Ascending aorta (tissue), 2 donors: Measurements from ENCODE around the gene HS1BP3. TPM values are rescaled to one million over a fixed set of nuclear protein-coding genes. Genes with fewer than 3 reads are reported as not detected.

Experiments used
- DNase-seq, 2 donors: peaks; one replicate each; pipeline ENCODE4 v3.0.0-alpha.2; 2019; ENCODE audit warnings: low spot score in 2 of 2
- H3K27ac ChIP-seq, 2 donors: fragments of 200-600 bp; sonication (generic); one replicate each; pipeline ENCODE4 v1.5.1; 2016 to 2017; ENCODE audit warnings: mild to moderate bottlenecking in 1 of 2
- H3K27me3 ChIP-seq: fragments of 200-600 bp; sonication (generic); one replicate; pipeline ENCODE4 v1.5.1; 2017
- H3K36me3 ChIP-seq, 2 donors: fragments of 200-600 bp; sonication (generic); one replicate each; pipeline ENCODE4 v1.5.1; 2016
- H3K4me1 ChIP-seq, 2 donors: fragments of 200-600 bp; sonication (generic); one replicate each; pipeline ENCODE4 v1.5.1; 2016 to 2017; ENCODE audit warnings: mild to moderate bottlenecking in 1 of 2
- H3K4me3 ChIP-seq, 2 donors: fragments of 200-600 bp; sonication (generic); one replicate each; pipeline ENCODE4 v1.5.1; 2016 to 2017; ENCODE audit warnings: mild to moderate bottlenecking in 1 of 2
- H3K9me3 ChIP-seq, 2 donors: fragments of 200-600 bp; sonication (generic); one replicate each; pipeline ENCODE4 v1.5.1; 2016
- intact Hi-C: fragments of 100-400 bp; cut with DNase I; formaldehyde crosslinking; loops from one replicate; pipeline ENCODE4 v1.15.1; 2023
- total RNA-seq: library from RNA; depleted of rRNA; stranded (reverse); fragments of >200 nt; gene quantifications from one replicate; pipeline ENCODE4 v1.1.0, GENCODE V29; 2016
- TF ChIP-seq, protein P1 (sequence below), 3 experiments: fragments of 200-600 bp in 2 of 3; fragments of 450-650 bp in 1 of 3; sonication (generic) in 2 of 3; IDR thresholded peaks; one replicate each; pipeline ENCODE4 v1.5.1; 2016 to 2019; ENCODE audit warnings: antibody characterized with exemption in 3 of 3, mild to moderate bottlenecking in 1 of 3, moderate library complexity in 1 of 3

Gene HS1BP3
- total RNA-seq, 1 donor from 2014 or later: 40.0 TPM

DNA sequence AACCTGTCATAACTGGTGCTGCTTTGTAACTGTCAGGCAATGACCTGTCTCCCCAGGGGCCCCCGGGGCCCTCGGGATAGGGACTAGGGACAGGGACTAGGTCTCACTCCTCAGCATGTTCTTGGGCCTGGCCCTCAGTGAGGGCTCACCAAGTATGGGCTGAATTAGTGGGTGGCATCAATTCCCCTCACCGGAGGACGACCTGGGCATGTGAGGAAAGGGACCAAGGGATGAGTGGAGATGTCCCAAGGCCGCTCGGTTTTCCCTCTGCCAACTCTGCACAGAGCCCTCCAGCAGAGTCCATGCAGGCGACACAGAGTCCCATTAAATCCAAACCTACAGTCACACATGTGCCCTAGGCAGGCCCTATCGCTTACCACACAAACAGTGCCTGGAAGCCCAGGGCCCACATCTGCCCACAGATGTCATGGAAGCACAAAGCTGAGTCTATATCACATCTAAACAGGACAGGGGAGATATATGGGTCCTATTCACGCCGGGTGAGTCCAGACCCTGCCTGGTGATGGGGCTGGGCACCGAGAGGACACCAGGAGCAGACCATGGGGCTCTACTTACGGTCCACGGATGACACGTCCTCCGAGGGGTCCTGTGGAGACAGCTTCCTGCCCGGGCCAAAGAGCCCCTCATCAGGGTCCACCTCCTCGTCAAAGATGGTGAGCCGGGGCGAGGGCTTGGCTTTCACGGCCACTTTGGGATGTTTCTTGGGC is 26.6 kb downstream of the HS1BP3 start:
- Histone ChIP-seq H3K27me3 (no peaks in the 10 kb centered on the region), H3K27ac (peak overlapping the region; percentile 61 to 67), H3K9me3 (no peaks in the 10 kb centered on the region), H3K36me3 (peaks cover 43 to 61% of the 10 kb centered on the region in 2 donors), H3K4me3 (no peak overlapping the region), H3K4me1 (peaks cover 8 to 25% of the 10 kb centered on the region in 2 donors)
- TF ChIP-seq, protein P1, sequence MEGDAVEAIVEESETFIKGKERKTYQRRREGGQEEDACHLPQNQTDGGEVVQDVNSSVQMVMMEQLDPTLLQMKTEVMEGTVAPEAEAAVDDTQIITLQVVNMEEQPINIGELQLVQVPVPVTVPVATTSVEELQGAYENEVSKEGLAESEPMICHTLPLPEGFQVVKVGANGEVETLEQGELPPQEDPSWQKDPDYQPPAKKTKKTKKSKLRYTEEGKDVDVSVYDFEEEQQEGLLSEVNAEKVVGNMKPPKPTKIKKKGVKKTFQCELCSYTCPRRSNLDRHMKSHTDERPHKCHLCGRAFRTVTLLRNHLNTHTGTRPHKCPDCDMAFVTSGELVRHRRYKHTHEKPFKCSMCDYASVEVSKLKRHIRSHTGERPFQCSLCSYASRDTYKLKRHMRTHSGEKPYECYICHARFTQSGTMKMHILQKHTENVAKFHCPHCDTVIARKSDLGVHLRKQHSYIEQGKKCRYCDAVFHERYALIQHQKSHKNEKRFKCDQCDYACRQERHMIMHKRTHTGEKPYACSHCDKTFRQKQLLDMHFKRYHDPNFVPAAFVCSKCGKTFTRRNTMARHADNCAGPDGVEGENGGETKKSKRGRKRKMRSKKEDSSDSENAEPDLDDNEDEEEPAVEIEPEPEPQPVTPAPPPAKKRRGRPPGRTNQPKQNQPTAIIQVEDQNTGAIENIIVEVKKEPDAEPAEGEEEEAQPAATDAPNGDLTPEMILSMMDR (IDR thresholded peaks at IDR 0.05): no peak
- DNase-seq: peak; percentile 6 to 62
- intact Hi-C loops: no loop called here

DNA sequence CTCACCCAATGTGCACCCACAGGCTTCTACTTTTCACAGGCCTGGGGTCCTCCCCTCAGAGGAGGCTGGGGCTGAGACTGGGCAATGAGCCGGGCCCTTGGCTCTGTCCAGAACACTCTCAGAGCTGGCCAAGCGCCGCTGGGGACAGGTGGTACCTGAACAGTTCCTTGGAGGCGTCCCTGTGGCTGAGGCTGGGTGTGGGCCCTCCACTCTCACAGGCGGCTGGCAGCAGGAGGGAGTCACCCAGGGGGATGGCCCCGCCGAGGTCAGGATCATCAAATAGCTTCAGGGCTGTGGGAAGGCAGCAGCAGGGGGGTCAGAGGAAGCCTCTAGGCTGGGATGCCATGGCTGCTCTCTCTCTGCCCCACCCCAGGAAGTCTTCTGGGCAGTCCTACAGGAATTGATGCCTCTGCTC is 27.1 kb downstream of the HS1BP3 start:
- TF ChIP-seq, protein P1 (IDR thresholded peaks at IDR 0.05): no peak
- Histone ChIP-seq H3K27ac (peak overlapping the region; percentile 67 to 98), H3K4me1 (peaks cover 14 to 30% of the 10 kb centered on the region in 2 donors), H3K36me3 (peaks cover 43 to 56% of the 10 kb centered on the region in 2 donors), H3K27me3 (no peaks in the 10 kb centered on the region), H3K4me3 (no peak overlapping the region), H3K9me3 (no peaks in the 10 kb centered on the region)
- DNase-seq: peak; percentile 5 to 55
- intact Hi-C loops: no loop called here

DNA sequence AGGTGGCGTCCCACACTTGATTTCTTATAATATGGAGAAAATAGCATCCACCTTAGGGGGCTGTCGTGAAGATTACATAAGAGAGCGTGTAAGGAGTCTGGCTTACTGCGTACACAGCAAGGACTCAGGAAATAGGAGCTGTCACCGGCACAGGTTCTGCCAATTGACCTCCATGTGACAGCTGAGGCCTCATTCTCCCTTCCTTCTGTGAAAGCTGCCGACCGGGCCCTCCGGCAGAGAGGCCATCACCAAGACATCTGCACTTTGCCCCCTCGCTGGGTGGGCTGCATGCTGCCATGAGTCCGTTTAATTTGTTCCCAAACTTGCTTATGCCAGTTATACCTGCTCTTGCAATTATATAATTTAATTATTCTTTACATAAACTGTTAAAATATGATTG is 27.7 kb downstream of the HS1BP3 start:
- H3K27me3 ChIP-seq: no peaks in the 10 kb centered on the region
- peaks cover 19 to 35% of the 10 kb centered on the region in 2 donors for H3K4me1 ChIP-seq
- TF ChIP-seq, protein P1 (IDR thresholded peaks at IDR 0.05): no peak
- DNase-seq: peak; percentile 1 to 57
- peaks cover 43 to 56% of the 10 kb centered on the region in 2 donors for H3K36me3 ChIP-seq
- H3K9me3 ChIP-seq: no peaks in the 10 kb centered on the region
- no peak overlapping the region for H3K4me3 ChIP-seq
- H3K27ac ChIP-seq: peak overlapping the region in 1 of 2 donors; percentile 98
- intact Hi-C loops: no loop called here

DNA sequence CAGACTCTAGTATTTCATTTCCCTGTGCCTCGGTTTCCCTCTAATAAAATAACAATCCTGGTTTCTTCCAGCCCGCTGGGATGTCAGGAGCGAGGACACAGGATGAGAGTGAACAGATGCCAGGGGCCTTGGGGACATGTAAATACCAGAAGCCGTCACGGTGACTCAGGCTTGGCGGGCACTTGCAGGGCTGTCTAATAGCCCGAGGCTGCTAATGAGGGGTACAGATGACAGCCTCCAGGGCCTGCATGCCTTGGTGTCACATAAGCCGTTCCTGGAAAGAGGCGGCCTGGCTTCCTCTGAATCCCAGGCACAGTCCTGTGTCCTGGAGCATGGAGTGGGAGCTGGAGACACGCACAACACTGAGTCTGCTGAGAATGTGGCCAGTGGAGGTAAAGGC is 28.2 kb downstream of the HS1BP3 start:
- TF ChIP-seq, protein P1 (IDR thresholded peaks at IDR 0.05): no peak
- intact Hi-C loops: no loop called here
- peaks cover 43 to 56% of the 10 kb centered on the region in 2 donors for H3K36me3 ChIP-seq
- peak overlapping the region; percentile 97 to 98 for H3K27ac ChIP-seq
- H3K4me1 ChIP-seq: peaks cover 20 to 38% of the 10 kb centered on the region in 2 donors
- no peaks in the 10 kb centered on the region for H3K9me3 ChIP-seq
- no peak overlapping the region for H3K4me3 ChIP-seq
- no peaks in the 10 kb centered on the region for H3K27me3 ChIP-seq
- DNase-seq: peak; percentile 7 to 63

DNA sequence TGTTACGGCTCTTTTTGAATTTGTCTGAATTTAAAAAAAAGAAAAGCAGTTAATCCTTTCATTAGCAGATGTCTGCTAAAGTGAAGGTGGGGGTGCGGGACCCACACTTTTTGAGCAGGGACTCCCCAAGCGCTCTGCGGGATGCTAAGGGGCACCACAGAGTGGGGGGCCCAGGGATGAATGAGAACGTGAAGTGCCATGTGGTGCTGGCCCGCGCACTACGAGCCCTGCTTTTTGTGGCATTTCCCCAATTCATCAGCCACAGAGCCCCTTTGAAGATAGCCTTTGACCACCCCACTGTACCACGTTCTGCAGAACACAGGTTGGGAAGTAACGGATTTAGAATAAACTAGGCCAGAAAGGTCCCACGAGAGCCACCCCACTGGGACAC is 28.6 kb downstream of the HS1BP3 start:
- Histone ChIP-seq H3K4me1 (peaks cover 24 to 38% of the 10 kb centered on the region in 2 donors), H3K4me3 (no peak overlapping the region), H3K27me3 (no peaks in the 10 kb centered on the region), H3K36me3 (peaks cover 43 to 56% of the 10 kb centered on the region in 2 donors), H3K27ac (peak overlapping the region; percentile 97 to 98), H3K9me3 (no peaks in the 10 kb centered on the region)
- peak; percentile 4 to 44 for DNase-seq
- TF ChIP-seq, protein P1 (IDR thresholded peaks at IDR 0.05): no peak
- intact Hi-C loops: no loop called here
